ENCODE data around the gene IRF3.
A peak's percentile ranks its signal among the peaks of the same experiment; 100 is the strongest.

IRF3 gene

GRCh38 chr19:49616945-49617344 lies 48.7 kb downstream of the IRF3 start:
- no peak for DNase-seq (ENCODE audit: low spot score)

DNA sequence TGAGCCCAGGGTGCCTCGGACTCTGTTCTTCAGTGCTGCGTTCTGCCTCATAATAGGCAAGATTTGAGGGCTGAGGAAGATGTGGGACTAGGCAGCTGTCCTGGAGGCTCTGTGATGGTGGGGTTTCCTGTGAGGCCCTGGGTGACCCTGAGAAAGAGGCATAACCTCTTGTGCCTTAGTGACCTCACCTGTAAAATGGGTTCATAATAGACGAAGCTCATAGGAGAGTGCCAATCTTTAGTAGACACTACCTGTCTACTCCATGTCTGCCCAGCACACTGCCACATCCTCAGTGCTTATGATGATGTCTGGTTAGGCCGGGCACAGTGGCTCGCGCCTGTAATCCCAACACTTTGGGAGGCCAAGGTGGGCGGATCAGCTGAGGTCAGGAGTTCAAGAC lies 49.1 kb downstream of the IRF3 start:
- no peak for DNase-seq (ENCODE audit: low spot score)

- DNase-seq (ENCODE audit: low spot score) = no peak
Measured at GRCh38 chr19:49615861-49616260, 49.8 kb downstream of the IRF3 start.

DNA sequence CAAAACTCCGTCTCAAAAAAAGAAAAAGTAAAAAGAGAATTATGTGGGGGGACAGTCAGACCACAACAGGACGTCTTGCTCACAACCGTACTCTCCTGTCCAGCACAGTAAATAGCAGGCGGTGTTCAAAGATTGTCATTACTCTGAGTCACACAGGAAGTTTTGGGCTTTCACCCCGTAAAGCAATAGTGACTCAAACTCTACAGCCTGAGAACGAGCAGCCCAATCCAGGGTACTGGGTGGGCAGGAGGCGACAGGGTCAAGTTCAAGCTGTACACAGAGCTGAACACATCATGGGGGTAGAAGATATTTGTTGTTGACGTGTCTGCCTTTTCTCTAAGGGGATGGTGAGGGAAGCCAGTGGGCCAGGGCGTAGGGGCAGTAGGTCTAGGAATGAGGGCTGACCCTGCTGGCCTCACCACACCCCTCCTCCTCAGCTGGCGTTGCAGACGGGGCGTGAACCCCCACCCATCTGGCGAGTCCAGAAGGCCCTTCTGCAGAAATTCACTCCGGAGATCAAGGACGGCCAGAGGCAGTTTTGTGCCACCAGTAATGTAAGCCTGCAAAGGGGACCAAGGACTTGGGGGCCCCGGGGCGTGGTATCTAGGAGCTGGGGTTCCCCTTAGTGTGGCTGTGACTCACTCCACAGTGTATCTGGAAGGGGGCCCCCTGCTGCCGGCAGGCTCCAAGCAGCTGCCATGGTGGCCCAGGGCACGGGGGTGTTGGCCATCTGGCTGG lies 51.4 kb downstream of the IRF3 start:
- peak; percentile 27 for DNase-seq (ENCODE audit: low spot score)

GRCh38 chr19:49613374-49613773 lies 52.3 kb downstream of the IRF3 start:
- DNase-seq (ENCODE audit: low spot score) = no peak

Data from CD4-positive, alpha-beta T cell treated with Interleukin-15 for 4 hours (primary cell).